ENCODE results near the gene UPP2.

Gene UPP2

DNA sequence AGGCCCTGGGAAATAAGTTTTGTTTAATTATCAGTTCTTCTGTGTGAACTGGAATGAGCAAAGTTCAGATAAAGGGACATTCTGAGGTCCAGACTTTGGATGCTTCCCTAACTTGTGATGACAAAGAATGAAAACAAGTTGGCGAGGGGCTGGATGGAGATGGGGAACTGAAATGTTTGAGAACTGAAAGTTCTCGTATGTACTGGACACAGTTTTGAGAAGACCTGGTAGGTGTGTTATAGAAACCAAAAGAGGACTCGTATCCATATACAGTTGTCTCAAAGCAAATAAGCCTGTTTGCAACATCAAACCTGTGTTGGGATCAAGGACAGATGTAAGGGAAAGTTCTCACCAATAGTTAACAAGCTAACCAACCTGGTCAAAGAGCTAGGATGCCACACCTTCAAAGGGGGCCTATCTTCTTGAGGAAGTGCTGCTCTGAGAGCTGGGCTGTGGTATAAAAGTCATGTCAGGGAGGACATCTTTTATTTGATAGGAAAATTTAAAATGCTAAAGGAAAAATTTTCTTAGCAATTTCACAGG lies at the start of gene UPP2:
Gene UPP2 (plus strand): TSS at position 493 of the 543 bp plus-strand sequence. CDS start 188 bp downstream, outside the sequence.
- DNase-seq: no peak

DNA sequence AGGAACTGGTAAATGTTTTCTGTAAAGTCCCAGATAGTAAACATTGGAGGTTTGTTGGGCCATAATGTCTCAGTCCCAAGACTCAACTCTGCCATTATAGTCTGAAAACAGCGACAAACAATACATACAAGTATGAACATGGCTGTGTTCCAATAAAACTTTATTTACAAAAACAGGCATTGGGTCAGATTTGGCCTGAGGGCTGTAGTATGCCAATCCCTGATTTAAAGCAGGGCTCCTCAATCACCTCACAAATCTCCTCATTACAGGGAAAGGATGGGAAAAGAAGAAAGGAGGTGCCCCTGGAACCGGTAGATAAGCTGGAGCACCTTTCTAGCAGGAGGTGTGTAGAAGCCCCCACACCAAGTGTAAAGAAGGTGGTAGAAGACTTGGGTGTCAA lies 48.9 kb upstream of the UPP2 start:
- no peak for DNase-seq

DNA sequence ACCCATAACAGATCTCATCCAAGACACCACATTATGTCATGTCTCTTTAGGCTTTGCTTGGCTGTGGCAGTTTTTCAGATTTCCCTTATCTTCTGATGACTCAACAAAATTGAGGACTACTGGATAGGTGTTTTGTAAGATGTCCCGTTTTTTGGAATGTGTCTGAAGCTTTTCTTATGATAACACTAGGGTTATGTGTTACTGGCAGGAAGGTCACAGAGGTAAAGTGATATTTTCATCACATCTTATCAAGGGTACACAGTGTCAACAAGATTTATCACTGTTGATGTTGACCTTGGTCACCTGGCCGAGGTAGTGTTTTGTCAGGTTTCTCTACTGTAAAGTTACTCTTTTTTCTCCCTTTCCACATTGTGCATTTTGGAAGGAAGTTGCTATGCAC lies 44.8 kb upstream of the UPP2 start:
- no peak for DNase-seq

DNA sequence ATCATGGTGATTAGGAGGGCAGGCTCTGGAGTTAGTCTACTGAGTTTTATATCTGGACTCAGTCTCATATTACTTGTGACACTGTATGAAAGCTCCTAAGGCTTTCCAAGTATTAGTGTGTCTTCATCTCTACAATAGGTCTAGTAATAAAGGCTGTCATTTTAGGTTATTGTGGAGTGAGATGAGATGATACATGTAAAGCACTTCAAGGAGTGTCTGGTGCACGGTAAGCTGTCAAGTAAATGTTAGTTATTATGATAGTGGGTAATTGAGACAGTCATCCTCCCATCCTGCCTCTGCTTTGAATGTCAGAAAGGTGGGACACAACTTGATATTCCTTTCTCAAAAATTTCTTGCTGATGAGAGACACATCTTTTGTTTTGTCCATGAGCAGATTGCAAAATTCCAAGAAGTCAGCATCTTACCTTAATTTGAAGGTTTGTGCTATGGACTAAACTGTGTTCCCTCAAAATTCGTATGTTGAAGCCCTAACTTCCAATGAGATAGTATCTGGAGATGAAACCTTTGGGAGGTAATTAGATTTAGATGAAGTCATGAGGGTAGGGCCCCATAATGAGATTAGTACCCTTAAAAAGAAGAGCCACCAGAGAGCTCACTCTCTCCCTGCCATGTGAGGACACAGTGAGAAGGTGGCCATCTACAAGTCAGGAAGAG lies 41.4 kb upstream of the UPP2 start:
- no peak for DNase-seq

DNA sequence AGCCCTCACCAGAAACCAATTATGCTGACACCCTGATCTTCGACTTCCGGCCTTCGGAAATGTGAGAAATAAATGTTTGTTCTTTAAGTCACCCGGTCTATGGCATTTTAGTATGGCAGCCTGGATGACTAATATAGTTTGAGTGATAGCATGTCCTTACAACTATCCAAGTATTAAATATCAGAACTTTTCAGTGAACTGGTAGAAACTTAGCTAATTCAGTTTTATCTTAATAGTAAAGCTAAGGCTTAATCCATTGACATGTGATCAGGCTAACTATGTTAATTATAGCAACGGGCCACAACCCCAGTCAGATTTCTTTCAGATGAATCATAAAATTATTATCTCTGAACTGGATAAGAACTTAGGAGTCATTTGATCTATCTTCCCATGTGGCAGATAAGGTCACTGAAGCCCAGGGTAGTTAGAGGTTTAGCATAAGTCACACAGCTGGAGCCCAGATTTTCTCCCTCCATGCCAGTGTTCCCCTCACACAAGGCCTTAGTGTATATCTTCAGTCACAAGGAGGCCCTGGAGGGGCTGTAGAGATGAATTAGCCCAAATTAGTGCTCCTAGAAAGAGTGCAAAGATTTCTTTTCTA lies 40.7 kb upstream of the UPP2 start:
- no peak for DNase-seq

DNA sequence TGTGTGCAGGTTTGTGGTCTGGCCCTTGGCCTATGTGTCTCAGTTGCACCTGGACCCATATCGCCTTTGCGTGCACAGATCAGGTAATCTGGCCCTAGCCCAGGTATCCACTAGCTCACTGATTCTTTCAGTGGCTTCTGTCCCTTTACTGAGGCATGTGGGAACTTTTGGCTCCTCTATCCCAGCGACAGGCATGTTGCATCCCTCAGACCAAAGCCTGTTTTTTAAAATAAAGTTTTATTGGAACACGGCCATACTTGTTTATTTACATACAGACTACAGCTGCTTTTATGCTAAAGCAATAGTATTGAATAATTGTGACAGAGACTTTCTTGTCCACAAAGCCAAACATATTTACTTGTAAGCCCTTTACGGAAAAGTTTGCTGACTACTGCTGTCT lies 39.9 kb upstream of the UPP2 start:
- no peak for DNase-seq

DNA sequence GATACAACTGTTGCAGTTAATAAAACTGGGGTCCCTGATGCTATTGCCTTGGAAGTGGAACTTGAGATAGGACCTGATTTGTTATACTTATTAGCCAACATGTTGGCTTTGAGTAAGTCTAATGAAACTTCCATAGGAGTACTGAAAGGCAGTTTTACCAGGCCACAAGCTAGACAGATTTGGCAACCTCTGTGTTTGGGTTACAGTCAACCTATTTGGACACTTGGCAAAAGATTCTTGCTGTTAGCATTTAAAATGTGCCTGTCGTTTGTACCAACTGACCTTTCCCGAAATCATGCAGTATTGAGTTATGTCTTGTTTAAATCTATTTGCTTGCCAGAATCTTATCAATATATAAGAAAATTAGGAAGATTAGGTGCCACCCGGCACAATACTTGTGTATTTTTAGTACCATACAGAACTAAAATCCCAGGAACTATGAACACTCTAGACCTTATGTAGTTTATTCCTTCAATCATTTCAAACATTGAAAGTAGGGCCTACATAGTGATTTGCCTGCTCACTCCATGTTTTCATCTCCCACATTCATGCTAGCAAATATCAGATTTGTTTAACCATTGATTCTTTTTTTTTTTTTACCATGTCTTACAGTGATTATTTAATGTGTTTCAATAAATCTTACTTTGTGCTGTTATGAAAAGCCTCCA lies 35.5 kb upstream of the UPP2 start:
- no peak for DNase-seq

DNA sequence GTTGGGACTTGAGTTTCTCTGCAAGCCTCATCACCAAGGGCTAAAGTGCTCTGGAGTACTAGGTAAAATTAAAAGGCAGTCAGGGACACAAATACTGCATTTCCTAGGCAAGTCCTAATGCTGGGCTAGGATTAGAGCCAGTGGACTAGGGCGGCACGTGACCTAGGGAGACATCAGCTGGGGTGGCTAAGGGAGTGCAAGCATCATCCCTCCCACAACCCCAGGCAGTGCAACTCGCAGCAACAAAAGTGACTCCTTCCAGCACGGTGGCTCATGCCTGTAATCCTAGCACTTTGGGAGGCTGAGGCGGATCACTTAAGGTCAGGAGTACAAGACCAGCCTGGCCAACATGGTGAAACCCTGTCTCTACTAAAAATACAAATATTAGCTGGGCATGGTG lies 30.7 kb upstream of the UPP2 start:
- DNase-seq: no peak

DNA sequence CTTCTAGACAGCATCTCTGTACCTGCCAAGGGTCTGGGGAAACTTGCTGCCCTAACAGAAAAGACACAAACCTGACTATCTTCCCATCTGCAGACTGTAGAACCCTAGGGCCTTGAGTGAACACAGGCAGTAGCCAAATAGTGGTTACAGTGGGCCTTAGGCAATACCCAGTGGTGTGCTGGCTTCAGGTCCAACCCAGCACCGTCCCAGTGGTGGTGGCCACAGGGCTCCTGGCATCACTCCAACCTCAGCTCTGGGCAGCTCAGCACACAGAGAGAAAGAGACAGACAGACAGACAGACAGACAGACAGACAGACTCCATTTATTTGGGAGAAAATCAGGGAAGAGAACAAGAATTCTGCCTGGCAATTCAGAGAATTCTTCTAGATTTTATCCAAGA lies 29.3 kb upstream of the UPP2 start:
- no peak for DNase-seq

DNA sequence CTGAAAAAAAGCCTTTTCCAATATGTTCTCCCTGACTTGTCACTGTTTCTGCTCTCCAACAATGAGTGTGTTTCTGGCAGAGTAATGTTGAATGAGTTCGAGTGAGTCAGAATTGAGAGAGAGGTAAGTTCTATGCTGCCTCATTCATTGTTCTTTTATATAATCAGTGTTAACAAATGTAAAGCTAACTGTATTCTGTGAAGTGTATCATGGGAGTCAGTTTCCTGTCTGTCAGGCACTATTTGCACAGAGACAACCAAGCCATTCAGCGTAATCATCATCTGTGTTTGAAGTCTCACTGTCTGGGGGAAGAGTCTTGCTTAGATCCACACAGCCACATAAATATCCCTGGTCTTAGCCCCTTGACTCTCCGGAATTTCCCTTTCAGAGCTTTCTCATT lies 22.0 kb upstream of the UPP2 start:
- DNase-seq: no peak

DNA sequence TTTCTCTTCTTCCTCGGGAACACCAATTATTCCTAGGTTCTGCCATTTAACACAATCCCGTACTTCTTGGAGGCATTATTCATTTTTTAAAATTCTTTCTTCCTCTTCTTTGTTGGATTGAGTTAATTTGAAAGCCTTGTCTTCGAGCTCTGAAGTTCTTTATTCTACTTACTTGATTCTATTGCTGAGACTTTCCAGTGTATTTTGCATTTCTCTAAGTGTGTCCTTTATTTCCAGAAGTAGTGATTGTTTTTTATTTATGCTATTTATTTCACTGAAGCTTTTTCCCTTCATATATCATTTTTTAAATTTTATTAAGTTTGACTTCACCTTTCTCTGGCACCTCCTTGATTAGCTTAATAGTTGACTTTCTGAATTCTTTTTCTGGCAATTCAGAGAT lies 13.6 kb upstream of the UPP2 start:
- DNase-seq: no peak

DNA sequence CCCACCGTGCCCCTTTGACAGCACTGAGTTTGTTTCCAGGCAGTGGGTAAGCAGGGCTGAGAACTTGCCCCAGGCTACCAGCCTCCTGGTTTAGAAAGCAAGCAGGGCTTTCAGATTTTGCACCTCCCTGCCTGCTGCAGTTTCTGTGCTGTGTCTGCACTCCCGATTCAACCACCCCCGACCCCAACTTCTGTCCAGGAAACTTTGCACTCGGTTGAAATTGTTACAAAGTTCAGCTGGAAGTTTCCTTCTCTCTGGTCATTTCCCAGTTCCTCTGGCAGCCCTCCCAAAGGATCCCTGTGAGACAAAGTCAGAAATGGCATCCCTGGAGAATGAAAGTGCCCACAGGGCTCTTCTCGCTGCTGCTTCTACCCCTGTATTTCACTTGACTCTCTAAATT lies 12.4 kb upstream of the UPP2 start:
- no peak for DNase-seq

DNA sequence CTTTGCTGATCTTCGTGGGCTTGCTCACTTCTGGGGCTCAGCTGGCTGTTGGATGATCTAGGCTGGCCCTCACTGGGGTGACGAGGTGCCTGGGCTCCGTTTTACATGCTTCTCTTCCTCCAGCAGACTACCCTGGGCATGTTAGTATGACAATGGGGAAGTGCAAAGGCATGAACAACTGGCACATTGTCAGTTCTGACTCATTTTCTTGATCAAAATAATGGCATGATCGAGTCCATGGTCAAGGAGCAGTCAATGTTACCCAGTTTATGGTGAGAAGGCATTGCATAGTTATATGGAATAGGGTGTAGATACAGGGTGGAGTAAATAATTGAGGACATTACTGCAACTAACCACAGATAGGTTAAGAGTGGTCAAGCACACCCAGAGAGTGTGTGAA lies 10.0 kb upstream of the UPP2 start:
- no peak for DNase-seq

DNA sequence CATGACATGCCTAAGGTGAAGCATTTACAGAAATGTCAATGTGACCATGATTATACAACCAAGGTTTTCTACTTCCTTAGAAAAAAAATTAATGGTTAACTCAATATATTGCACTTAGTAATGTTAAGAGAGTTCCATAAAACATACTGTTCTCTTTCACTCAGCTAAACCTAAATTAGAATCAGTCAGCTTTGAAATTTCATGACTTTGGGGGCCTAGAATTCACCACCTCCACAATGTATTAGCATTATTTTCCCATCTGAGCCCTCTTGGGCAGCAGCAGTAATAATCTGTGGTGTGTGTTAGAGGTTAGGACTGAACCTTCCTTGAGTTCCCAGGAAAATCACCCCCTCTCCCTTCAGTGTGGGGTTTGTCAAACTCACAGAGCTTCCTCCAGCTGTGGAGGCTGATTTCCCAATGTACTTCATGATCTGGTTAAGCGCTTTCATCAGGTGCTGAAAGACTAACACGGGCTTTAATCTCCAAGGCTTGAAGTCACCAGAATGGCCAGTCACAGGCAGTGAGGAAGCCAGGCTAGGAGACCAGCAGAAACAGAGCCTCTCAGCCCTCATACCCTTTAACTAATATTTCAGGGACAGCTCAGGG lies 7.1 kb upstream of the UPP2 start:
- no peak for DNase-seq

DNA sequence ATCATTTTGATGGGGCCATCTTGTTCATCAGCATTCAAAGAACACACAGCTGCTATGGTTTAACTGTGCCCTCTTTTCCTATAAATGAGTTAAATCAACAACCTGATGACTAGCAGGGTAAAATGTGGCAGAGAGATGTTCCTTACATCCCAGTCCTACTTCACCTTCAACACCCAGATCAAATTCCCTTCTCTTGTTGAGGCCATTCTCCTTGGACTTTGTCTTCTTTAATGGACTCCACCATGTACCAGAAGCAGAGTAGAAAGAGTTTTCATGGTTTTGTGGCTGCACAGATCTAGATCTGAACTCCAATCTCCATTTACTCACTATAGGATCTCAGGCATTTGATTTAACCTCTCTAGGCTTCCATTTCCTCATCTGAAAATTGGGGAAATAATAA lies 6.4 kb upstream of the UPP2 start:
- no peak for DNase-seq

DNA sequence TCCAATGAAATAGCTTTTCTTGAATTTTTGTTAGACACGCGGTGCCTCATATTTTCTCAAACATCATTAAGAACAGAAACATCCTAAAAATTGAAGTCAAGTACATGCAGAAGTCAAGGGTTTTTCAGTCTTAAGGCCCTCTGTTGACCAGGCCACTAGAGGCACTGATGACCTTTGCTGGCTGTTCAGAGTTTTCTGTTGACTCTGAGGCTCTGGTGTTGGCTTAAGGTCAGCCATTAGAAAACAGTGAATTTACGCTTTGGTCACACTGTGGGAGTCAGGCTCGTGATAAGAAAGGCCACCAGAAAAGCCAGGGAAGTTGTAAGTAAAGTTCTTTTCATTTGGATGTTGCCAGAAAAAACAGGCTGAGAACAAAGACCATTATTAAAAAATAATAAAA lies 5.8 kb upstream of the UPP2 start:
- DNase-seq: no peak

DNA sequence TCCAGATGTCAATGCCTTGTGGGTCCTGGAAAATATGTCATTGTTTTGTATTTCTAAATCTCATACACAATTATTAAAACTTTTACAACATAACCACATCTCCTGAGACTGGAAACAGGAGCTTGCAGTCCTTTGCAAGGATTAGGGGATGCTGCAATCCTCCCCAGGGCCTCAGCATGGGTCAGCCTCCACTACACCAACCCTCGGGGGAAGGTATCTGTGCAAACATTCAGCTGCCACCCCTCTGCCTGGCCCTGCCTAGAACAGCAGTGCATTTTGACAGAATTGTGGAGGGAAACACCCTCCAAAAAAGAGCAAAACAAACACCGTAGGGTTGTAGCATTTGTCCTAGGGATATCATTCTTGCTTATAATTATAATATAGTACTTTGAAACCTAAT lies 4.2 kb upstream of the UPP2 start:
- no peak for DNase-seq

DNA sequence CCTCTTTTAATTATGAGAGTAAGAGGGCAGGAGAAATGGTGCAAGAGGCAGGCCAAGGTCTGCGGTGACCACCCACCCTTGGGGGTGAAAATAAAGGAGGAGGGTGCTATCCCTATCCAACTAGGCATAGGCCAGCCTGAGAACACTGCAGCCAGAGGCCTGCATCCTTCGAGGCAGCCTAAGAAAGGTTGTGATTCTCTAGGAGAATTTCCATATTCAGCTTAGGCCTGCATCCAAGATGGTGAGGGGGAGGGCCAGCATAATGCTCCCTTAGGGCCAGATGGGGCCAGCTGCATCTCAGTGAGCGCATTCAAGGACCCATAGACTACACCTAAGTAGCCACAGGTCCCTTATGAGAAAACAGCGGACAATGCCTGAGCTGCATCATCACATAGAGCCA lies 3.5 kb upstream of the UPP2 start:
- DNase-seq: no peak

DNA sequence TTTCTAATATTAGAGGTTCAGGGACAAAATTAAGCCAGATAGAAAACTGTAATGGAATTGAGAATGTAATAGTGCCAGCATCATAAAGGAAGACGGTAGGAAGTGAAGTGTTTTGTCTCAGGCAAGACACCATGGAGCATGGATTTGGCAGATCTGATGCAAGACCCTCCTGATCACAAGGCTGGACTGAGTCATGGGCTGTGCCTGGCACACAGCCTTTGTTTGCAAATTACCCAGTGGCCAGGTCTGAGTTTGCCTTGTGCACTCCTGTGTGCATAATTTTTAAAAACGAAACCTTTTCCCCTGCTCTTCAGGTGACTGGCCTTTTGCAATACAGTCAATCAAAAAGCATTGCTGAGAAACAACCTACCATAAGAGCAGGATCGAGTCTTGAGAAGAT lies 2.0 kb upstream of the UPP2 start:
- no peak for DNase-seq

DNA sequence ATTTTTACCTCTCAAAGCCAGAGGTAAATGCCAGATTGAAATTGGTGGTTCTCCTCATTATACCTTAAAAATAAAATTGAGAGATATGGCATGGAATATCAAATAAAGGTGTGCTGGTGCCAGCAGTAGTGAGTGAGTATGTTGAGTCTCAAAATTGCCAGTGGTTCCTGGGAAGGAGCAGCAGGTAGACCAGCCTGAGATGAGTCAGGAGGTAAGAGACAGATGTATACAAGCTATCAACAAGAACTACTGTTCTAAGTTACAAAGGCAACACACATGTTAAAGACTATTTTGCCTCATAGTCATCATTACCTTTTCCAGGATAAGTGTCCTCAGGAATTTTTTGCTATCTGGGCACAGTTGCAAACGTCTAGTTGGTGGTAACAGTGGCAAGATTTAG lies 1.3 kb upstream of the UPP2 start:
- no peak for DNase-seq

DNA sequence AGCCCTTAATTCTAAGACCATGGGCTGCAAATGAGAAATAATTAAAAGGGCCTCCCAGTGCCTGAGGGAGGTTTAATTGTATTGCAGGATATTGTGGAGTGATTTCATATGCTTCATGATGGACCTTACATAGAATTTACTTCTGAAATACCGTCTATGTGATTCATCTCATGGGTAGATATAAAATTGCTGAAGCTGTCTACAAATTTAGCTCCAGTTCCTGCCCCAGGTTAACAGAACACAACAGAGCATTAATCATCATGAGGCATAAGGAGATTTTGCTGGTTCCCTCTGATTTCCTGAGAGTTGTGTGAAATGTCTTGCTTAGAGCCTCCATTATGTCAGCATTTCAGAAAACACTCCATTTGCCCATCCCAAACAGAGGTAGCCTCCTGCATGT lies 770 bp downstream of the UPP2 start:
- no peak for DNase-seq

DNA sequence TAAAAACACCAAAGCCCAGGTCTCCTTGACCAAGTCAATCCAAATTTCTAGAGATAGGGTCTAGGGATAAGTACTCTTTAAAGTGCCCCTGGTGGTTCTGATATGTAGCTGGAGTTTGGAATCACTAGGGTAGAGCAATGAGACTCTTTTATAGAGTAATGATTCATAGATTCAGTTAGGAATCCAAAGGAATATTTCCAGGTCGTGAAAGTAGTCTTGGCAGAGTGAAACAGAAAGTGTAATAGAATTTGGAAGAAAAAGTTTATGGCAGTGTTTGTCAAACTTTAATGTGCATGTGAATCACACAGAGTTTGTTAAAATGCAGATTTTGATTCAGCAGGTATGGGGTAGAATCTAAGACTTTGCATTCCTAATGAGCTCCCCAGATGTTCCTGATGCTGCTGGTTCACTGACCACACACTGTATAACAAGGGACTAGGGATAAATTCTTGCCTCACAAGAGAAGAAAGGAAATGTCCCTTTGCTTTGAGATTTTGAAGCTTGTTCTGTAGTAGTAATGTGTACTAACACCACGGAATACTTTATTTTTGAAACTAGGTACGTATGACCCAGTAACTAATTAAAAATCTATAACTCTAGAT lies 1.8 kb downstream of the UPP2 start:
- DNase-seq: no peak

DNA sequence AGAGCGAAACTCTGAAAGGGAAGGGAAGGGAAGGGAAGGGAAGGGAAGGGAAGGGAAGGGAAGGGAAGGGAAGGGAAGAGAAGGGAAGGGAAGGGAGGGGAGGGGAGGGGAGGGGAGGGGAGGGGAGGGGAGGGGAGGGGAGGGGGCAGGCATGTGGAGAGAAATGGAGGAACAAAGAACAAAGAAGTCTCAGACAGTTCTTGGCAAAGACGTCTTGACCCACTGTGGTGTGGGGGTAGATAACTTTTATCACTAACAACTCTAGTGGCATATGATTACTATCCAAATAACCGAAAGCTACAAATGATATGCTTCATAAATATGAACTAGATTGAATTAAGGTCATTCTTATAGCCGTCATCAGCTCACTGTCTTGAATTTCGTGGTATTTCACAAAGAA lies 3.2 kb downstream of the UPP2 start:
- no peak for DNase-seq

DNA sequence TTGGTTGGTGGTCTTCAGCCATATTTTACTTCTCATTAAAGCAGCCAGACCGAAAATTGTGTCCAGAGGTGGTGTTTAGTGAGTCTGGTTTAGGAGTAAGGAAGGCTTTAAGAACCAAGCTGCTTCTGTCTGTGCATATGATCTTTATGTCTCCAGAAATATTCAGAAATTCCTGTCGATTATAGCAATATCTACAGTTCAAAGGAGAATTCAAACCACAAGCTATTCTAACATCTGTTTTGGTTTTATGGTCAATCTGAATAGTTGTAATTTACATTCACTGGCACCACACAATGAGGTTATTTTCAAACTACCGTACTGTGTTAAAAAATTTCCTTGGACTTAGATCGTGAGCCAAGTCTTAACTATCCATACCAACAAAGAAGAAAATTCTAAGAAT lies 11.3 kb downstream of the UPP2 start:
- no peak for DNase-seq

Measured in CD4-positive, alpha-beta T cell treated with Interleukin-15 for 1 hour (primary cell).